Stimulated activated naive CD4-positive, alpha-beta T cell (primary cell): ENCODE data around the gene TP53I11.

Experiments used
- DNase-seq, 6 experiments: peaks; one replicate each; lab custom pipeline; 2025; lab: John Stamatoyannopoulos, UW

TP53I11 gene

GRCh38 chr11:44912270-44912987 is 38.3 kb downstream of the TP53I11 start:
- DNase-seq: no peak

- peak; percentile 54 to 85 (median 74) for DNase-seq
Measured at GRCh38 chr11:44911029-44911814, 39.5 kb downstream of the TP53I11 start.

- DNase-seq: no peak
Measured at GRCh38 chr11:44910591-44910990, 40.1 kb downstream of the TP53I11 start.

- no peak for DNase-seq
Measured at GRCh38 chr11:44909557-44909956, 41.1 kb downstream of the TP53I11 start.

- DNase-seq: no peak
Measured at GRCh38 chr11:44906649-44907048, 44.0 kb downstream of the TP53I11 start.

DNA sequence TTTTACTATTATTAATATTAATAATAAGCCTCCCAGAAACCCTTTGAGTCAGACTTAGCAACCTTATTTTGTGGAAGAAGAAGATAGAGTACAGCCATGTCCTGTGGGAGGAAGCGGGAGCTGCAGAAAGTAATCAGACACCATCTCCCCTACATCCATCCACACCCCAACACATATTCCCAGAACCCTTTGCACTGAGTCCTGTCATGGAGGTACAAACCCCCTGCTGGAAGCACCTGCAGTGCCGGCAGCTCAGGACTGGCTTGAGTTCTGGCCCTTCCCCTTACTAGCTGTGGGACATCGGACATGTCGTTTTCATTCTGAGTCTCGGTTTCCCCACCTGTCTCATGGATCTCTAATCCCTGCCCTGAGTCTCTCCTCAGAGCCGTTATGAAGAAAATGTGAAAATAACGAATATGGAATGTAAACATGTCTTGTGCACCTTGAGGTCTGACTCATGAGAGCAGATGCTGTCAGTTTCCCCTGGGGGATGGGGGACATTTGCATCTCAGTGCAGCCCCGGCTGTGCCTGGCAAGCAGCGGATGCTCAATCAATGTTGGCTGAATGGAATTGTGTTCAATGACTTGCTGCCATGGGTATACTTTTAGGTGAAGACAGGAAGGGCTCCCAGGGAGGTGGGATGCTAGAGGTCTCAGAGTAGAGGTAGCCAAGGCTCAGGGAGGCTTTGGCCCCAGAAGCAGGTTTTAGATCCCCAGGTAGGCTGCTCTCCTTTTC is 45.4 kb downstream of the TP53I11 start:
- no peak for DNase-seq

DNA sequence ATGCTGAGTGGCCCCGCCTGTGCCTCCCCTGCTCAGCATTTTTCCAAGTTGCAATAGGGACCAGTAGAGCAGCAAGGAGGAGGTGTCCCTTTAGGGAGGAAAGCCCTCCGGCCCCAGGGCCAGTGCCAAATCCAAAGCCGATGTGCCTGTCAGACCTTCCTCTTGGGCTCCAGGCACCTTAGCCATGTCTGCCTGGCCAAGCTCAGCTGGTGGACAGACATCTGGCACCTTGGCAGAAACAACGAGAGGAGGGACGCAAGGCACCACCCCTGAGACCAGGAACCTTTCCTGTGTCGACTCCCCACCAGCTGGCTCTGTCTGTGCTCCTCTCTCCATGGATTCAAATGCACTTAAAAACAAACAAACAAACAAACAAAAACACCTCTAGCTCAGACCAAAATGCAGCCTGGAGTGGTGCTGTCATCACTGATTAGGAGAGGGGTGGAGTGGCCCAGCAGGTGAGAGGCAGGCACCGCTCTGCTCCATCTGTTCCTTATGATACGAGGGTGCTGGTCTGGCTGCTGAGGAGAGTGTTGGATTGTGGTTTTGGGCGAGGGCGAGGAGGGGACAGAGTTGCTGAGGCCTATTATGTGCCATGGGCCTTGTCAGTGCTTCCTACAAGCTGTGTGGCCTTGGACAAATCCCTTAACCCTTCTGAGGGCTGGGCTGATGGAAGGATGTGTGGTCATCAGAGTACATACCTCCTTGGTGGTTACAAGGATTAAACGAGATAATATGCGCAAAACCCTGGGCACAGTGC is 46.2 kb downstream of the TP53I11 start:
- no peak for DNase-seq

DNA sequence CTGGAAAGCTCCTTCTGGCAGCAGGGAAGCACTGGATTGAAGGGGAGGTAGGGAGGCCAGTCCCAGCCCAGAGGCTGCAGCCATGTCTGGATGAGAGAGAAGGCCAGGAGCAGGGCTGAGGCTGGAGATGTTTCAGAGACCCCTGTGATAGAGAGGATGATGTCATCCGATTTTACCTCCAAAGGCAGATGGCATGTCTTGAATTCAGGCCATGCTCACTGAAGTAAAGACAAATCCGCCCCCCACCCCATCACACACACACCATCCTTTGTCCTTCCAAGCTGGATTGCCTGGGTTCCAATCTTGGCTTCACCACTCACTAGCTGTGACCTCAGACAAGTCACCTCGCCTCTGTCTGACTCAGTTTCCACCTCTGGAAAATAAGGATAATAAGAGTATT is 47.2 kb downstream of the TP53I11 start:
- no peak for DNase-seq

DNA sequence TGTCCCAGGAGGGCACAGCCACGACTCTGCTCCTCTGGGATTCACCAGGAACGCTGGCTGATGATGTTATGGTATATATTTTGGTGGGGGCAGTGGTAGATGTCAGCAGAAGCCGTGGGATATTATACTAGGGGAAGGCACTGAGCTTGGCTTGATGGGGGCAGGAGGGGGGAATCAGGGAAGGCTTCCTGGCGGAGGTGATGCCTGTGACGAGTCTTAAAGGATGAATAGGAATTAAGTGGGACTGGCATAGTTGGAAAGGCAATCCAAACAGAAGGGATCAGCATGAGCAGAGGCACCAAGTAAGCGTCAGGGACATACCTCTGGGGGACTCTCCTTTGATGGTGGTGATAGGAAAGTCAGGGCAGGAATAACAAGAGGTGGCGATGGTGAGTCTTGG is 47.6 kb downstream of the TP53I11 start:
- DNase-seq: no peak

GRCh38 chr11:44901786-44902185 is 48.9 kb downstream of the TP53I11 start:
- DNase-seq: no peak

- DNase-seq: no peak
Measured at GRCh38 chr11:44901120-44901633, 49.5 kb downstream of the TP53I11 start.

DNA sequence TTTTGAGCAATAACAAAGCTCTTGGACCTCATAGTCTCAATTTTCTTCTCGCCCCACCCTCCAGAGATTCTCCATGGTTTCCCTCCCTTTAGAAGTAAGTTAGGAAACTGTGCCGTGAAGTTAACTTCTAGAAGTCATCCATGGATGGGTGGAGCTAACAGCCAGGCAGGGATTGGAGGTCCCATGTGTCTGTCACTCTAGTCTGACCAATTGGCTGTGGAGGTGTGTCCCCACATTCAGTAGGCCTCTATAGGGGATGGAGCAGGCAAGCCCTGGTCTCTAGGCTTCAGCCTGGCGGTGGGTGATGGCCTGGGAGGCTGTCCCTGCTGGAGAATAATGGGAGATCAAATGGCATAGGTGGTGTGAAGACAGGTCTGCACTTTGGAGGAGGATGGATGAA is 50.7 kb downstream of the TP53I11 start:
- DNase-seq: peak in 5 of 6 experiments; percentile 4 to 14 (median 9)

DNA sequence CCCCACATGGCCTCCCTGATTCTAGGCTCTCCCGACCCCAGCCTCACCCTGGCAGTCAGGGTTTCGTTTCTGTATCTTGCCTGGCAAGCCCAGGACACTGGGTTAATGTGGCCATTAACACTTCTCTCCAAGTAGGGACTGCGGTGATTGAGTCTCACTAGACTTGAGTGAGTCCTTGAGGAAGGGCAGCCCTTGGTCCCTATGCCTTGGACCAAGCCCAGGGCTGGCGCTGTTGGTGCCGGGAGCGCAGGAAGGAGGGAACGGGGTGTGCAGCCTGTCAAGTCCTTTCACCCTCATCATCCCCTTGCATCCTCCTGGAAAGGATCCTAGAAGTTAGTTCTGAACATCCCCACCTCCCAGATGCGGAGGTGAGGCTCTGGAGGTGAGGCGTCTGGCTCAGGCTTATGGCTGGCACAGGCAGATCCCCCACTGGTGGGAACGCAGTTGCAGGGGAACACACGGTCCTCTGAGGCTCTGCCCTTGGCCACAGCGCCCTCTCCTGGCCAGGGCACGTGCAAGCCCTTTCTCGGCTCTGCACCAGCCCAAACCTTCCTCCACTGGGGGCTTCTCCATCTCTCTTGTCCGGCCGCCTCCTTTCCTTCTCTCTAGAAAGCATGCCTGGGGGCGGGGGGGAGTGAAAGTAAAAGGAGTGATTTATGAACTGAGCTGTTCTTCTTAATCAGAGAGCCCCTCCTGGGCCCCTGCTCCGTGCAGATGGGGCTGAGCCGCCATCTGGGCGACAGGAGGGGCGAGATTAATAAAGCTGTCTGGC is 56.7 kb downstream of the TP53I11 start:
- DNase-seq: peak; percentile 13 to 53 (median 26)

DNA sequence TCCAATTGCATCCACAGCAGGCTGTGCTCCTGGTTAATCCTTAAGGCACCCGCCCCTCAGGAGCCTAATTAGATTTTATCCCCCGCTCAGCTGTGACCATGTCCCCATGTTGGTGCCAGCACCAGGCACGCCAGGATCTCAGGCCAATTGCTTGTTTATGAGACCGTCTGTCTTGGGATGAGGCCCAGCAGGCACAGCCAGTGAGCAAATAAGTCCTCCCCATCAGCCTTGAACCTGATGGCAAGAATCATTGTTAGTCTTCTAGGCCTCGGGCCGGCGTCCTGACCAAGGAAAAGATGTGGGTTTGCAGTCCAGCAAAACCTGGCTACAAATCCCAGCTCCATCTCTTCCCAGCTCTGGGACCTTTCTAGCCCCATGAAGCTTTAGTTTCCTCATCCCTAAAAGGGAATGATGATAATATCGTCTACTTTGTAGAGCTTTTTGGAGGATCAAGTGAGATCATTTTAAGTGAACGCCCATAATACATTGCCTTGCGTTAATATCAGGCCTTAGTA is 57.3 kb downstream of the TP53I11 start:
- DNase-seq: no peak

- no peak for DNase-seq
Measured at GRCh38 chr11:44892843-44893242, 57.8 kb downstream of the TP53I11 start.

- no peak for DNase-seq
Measured at GRCh38 chr11:44889266-44889665, 61.4 kb downstream of the TP53I11 start.

DNA sequence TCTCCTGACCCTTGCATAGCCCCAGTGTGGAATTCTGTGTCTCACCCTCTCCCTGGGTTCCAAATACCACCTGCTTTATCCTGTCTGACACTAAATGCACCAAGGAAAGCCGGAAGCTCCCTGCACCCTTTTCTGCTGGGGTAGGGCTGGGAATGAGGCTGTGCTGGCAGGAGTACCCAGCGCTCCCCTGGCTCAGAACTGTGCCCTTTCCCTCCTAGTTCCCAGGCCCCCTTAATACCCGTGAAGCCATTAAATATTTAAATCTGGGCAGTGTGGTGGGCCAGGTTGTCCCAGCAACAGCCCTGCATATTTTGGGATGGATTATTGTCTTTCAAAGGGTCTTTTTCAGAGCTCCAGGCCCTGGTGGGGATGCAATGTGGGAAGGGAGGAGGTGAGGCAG is 63.0 kb downstream of the TP53I11 start:
- DNase-seq: no peak

- no peak for DNase-seq
Measured at GRCh38 chr11:44886790-44887140, 63.9 kb downstream of the TP53I11 start.

DNA sequence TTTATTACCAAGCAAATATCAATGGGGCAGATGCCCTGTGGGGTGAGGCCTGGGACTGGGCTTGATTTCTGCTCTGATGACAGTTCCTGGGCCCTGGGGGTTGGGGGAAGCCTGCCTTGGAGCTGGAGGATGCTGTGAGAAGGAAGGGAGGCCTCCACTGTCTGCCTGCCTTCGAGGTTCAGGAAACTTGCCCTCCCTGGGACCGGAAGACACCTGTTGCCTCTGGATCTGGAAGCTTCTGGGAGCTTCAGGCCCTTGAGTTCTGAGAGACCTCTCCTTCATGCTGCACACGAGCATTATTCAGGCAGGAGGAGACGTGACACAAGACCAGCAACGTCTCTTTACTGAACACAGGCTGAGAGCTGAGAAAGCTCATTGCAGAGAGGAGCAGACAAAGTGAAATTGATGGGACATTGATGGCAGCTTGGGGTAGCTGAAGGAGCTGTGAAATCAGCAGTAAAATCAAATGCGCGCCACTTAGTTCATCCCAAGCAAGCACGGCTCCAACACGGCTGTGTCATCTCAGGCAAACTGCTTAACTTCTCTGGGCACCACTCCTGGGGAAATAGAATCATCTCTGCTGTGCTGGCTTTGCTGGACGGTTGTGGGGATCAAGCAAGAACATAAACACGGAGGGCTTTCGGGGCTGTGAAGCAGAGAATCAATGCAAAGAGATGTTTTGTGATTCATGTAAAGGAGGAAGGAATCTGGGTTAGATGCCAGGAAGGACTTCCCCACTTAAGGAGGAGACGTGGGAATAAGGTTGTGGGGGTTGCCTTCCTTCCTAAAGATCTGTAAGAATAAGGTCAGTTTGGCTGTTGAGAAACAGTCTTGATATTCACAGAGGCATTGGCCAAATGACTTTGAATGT is 64.5 kb downstream of the TP53I11 start:
- DNase-seq: no peak
